CD4-positive, alpha-beta memory T cell (primary cell): ENCODE data around the gene MARCO. TPM values are rescaled to one million over a fixed set of nuclear protein-coding genes. Genes with fewer than 3 reads are reported as not detected.
"Not testable (repeated sequence)": the region's sequence is repeated elsewhere in the genome, so short reads cannot be mapped to it uniquely, and the experiment has no call there.

Source experiments
- CTCF ChIA-PET: fragments of 350-600 bp; sonication (Branson Sonifier 250); formaldehyde crosslinking; loops from one replicate; lab custom pipeline; 2021; ENCODE audit warnings: inconsistent platforms; ENCODE audit not compliant: partially characterized antibody; lab: Charles Lee
- POLR2A ChIA-PET: fragments of 350-600 bp; sonication (Branson Sonifier 250); formaldehyde crosslinking; loops from one replicate; lab custom pipeline; 2021; ENCODE audit not compliant: partially characterized antibody; lab: Charles Lee
- DNase-seq, 5 donors: peaks; one replicate each; pipeline versions ENCODE4 v3.0.0 to v3.0.0-alpha.2; 2020 to 2022; ENCODE audit warnings: mixed read lengths in 1 of 5
- H3K27ac ChIP-seq: one replicate; pipeline ENCODE4 v1.7.0; 2013; ENCODE audit warnings: low read depth, low read length
- H3K27me3 ChIP-seq: 2 replicates; pipeline ENCODE4 v1.7.0; 2013; ENCODE audit warnings: mild to moderate bottlenecking, low read length, moderate library complexity; ENCODE audit not compliant: insufficient read depth
- H3K36me3 ChIP-seq: 2 replicates; pipeline ENCODE4 v1.7.0; 2013; ENCODE audit warnings: mild to moderate bottlenecking, low read length, moderate library complexity; ENCODE audit not compliant: insufficient read depth
- H3K4me1 ChIP-seq: 2 replicates; pipeline ENCODE4 v1.7.0; 2013; ENCODE audit warnings: mild to moderate bottlenecking, low read length, moderate library complexity; ENCODE audit not compliant: insufficient read depth
- H3K4me3 ChIP-seq, 2 donors: one replicate each; pipeline ENCODE4 v1.7.0; 2013; ENCODE audit warnings: low read length in 2 of 2, mild to moderate bottlenecking in 1 of 2
- H3K9me3 ChIP-seq, 2 donors: one replicate each; pipeline ENCODE4 v1.7.0; 2013; ENCODE audit warnings: low read length in 2 of 2, control low read depth in 1 of 2; ENCODE audit not compliant: control insufficient read depth in 1 of 2
- H3K27ac Mint-ChIP-seq, 7 donors: one replicate each; pipeline ENCODE4 v1.8.0; 2020 to 2021; ENCODE audit warnings: mixed read lengths in 7 of 7, mild to moderate bottlenecking in 6 of 7, inconsistent platforms in 3 of 7, moderate library complexity in 3 of 7
- H3K27me3 Mint-ChIP-seq, 2 donors: one replicate each; pipeline ENCODE4 v1.8.0; 2020 to 2021; ENCODE audit warnings: mixed read lengths in 2 of 2
- H3K36me3 Mint-ChIP-seq, 2 donors: one replicate each; pipeline ENCODE4 v1.8.0; 2020 to 2021; ENCODE audit warnings: mixed read lengths in 2 of 2, inconsistent platforms in 1 of 2, mild to moderate bottlenecking in 1 of 2
- H3K4me1 Mint-ChIP-seq, 4 donors: one replicate each; pipeline ENCODE4 v1.8.0; 2020 to 2021; ENCODE audit warnings: mixed read lengths in 4 of 4, mild to moderate bottlenecking in 1 of 4
- H3K4me3 Mint-ChIP-seq, 8 donors: one replicate each; pipeline ENCODE4 v1.8.0; 2020 to 2021; ENCODE audit warnings: mixed read lengths in 8 of 8, mild to moderate bottlenecking in 7 of 8, moderate library complexity in 6 of 8, inconsistent platforms in 3 of 8
- H3K9me3 Mint-ChIP-seq, 8 donors: one replicate each; pipeline ENCODE4 v1.8.0; 2020 to 2021; ENCODE audit warnings: mixed read lengths in 8 of 8, mild to moderate bottlenecking in 5 of 8, inconsistent platforms in 3 of 8, moderate library complexity in 1 of 8
- intact Hi-C: fragments of 100-400 bp; cut with micrococcal nuclease; formaldehyde crosslinking; loops from one replicate; pipeline ENCODE4 v1.15.1; 2023
- polyA plus RNA-seq, 2 donors: library from polyadenylated mRNA; unstranded; fragments of 300-500 nt; fragmentation: Illumina TruSeq; gene quantifications; one replicate each; pipeline ENCODE4 v1.2.3, GENCODE V29; 2021
- total RNA-seq, 2 experiments: library from RNA; stranded (reverse); gene quantifications; one replicate each; pipeline ENCODE4 v1.2.3, GENCODE V29; 2021

The MARCO gene
- total and polyA plus RNA-seq, 4 experiments from 2014 or later: 0.17 TPM; not detected in 3

DNA sequence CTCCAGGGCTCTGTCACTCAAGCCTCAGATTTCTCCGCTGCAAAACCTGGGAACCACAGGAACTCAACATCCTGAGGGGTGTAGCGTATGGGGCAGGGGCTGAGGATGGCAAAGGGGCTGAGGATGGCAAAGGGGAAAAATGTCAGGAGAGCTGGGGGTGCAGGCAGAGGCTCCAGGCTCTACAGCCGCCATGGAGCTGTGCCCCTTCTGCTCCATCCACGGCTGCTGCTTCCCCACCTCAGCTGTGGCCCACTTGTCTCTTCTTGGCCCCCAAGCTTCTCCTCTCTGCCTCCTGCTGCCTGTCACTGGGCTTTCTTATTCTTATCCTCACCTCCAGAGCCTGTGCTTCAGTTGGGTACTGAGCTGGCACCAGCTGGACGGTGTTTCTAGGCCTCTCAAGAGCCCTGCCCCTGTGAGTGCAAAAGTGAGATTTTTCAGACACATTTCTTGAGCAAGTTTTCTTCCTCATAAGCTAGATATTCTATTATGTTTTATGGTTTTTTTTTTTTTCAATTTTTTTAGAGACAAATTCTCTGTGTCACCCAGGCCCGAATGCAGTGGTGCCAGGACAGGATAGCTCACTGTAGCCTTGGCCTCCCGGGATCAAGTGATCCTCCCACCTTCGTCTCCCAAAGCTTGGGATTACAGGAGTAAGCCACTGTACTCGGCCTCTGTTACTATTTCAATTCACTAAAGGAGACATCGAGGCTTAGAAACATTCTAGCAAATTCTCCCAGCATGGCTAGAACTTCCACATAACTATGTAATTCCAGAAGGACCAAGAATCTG is 49.0 kb downstream of the MARCO start:
- Mint-ChIP-seq H3K27ac (no peak overlapping the region), H3K4me3 (no peak overlapping the region), H3K9me3 (peaks cover 0 to 2% (median 0%) of the 10 kb centered on the region in 8 donors), H3K36me3 (no peaks in the 10 kb centered on the region), H3K27me3 (no peaks in the 10 kb centered on the region), H3K4me1 (peaks cover 0 to 7% (median 0%) of the 10 kb centered on the region in 4 donors)
- CTCF ChIA-PET: no interaction called here
- intact Hi-C loops: no loop called here
- no peaks in the 10 kb centered on the region for H3K9me3 ChIP-seq
- no peak overlapping the region for H3K4me3 ChIP-seq
- no peaks in the 10 kb centered on the region for H3K27me3 ChIP-seq
- DNase-seq: no peak
- no peak overlapping the region for H3K27ac ChIP-seq
- no peaks in the 10 kb centered on the region for H3K4me1 ChIP-seq
- POLR2A ChIA-PET: no interaction called here
- H3K36me3 ChIP-seq: no peaks in the 10 kb centered on the region

DNA sequence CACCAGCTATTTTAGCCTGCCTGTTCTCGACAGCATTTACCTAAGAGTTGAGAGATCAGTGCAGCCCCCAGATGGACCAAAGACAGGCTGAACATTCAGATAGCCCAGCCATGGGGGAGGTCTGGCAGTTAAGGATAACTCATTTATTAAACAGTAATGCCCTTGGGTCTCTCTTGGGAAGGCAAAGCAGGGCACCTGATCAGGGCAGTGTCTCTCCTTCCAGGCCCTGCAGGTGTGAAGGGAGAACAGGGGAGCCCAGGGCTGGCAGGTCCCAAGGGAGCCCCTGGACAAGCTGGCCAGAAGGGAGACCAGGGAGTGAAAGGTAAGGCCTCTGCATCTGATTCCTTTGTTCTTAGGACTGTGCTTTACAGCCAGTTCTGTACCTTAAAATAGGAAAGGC is 49.6 kb downstream of the MARCO start:
- H3K9me3 Mint-ChIP-seq: peaks cover 0 to 2% (median 0%) of the 10 kb centered on the region in 8 donors
- ChIA-PET POLR2A (no interaction called here), CTCF (no interaction called here)
- no peak overlapping the region for H3K4me3 ChIP-seq
- no peaks in the 10 kb centered on the region for H3K36me3 Mint-ChIP-seq
- no peaks in the 10 kb centered on the region for H3K27me3 ChIP-seq
- H3K27ac ChIP-seq: no peak overlapping the region
- no peaks in the 10 kb centered on the region for H3K27me3 Mint-ChIP-seq
- H3K4me1 ChIP-seq: no peaks in the 10 kb centered on the region
- H3K9me3 ChIP-seq: no peaks in the 10 kb centered on the region
- no peak overlapping the region for H3K27ac Mint-ChIP-seq
- DNase-seq: no peak
- intact Hi-C loops: no loop called here
- H3K4me1 Mint-ChIP-seq: peaks cover 0 to 7% (median 0%) of the 10 kb centered on the region in 4 donors
- no peak overlapping the region for H3K4me3 Mint-ChIP-seq
- H3K36me3 ChIP-seq: no peaks in the 10 kb centered on the region

DNA sequence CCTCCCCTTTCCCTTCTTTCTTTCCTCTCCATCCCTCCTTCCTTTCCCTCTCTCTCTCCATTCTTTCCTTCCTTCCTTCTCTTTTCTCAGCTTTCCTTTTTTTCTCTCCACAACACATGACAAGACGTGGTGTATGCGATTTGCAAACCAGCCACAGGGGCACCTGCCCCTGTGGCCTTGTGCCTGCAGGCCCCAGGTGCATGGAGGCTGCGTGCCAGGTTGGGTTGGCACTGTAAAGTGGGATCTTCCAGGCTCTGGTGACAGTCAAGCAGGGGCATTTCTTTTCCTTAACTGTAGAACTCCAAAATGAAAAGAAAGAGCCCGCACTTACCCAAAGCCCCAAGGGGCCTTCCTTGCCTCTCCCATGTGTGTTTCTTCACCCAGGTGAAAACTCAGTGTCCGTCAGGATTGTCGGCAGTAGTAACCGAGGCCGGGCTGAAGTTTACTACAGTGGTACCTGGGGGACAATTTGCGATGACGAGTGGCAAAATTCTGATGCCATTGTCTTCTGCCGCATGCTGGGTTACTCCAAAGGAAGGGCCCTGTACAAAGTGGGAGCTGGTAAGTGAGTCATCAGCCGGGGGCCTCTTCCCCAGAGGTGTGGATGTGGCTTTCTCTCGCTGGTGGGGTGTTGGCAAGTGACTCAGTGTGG is 50.9 kb downstream of the MARCO start:
- ChIA-PET CTCF (no interaction called here), POLR2A (no interaction called here)
- no peak for DNase-seq
- Mint-ChIP-seq H3K27me3 (no peaks in the 10 kb centered on the region), H3K36me3 (no peaks in the 10 kb centered on the region), H3K4me3 (peak overlapping the region in 1 of 8 donors; percentile 35), H3K4me1 (peaks cover 0 to 7% (median 0%) of the 10 kb centered on the region in 4 donors), H3K9me3 (peaks cover 0 to 2% (median 0%) of the 10 kb centered on the region in 8 donors), H3K27ac (no peak overlapping the region)
- Histone ChIP-seq H3K27ac (no peak overlapping the region), H3K36me3 (no peaks in the 10 kb centered on the region), H3K27me3 (no peaks in the 10 kb centered on the region), H3K9me3 (no peaks in the 10 kb centered on the region), H3K4me3 (no peak overlapping the region), H3K4me1 (no peaks in the 10 kb centered on the region)
- intact Hi-C loops: no loop called here

- H3K4me1 Mint-ChIP-seq: peaks cover 0 to 7% (median 0%) of the 10 kb centered on the region in 4 donors
- intact Hi-C loops: no loop called here
- CTCF ChIA-PET: no interaction called here
- no peaks in the 10 kb centered on the region for H3K36me3 Mint-ChIP-seq
- peaks cover 0 to 3% (median 0%) of the 10 kb centered on the region in 8 donors for H3K9me3 Mint-ChIP-seq
- H3K36me3 ChIP-seq: no peaks in the 10 kb centered on the region
- H3K27me3 Mint-ChIP-seq: no peaks in the 10 kb centered on the region
- H3K27me3 ChIP-seq: no peaks in the 10 kb centered on the region
- no peaks in the 10 kb centered on the region for H3K9me3 ChIP-seq
- no peaks in the 10 kb centered on the region for H3K4me1 ChIP-seq
- no peak for DNase-seq
- H3K27ac Mint-ChIP-seq: no peak overlapping the region
- peak overlapping the region in 1 of 8 donors; percentile 4 for H3K4me3 Mint-ChIP-seq
- no peak overlapping the region for H3K4me3 ChIP-seq
- no peak overlapping the region for H3K27ac ChIP-seq
- POLR2A ChIA-PET: no interaction called here
These were observed 51.4 kb downstream of the MARCO start for GRCh38 chr2:118993392-118993752.

DNA sequence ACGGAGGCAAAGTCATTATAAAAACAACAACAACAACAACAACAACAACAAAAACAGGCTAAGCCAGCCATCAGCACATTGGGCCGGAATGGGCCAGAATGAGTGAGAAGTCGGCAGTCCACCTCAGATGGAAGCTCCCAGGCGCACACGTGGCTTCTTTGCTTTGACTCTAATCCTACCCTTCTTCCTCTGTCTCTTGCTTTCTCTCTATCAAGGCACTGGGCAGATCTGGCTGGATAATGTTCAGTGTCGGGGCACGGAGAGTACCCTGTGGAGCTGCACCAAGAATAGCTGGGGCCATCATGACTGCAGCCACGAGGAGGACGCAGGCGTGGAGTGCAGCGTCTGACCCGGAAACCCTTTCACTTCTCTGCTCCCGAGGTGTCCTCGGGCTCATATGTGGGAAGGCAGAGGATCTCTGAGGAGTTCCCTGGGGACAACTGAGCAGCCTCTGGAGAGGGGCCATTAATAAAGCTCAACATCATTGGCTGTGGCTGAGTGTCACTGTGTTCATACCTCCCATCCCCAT is 52.2 kb downstream of the MARCO start:
- Histone ChIP-seq H3K27me3 (no peaks in the 10 kb centered on the region), H3K9me3 (no peaks in the 10 kb centered on the region), H3K4me1 (no peaks in the 10 kb centered on the region), H3K4me3 (no peak overlapping the region), H3K27ac (no peak overlapping the region), H3K36me3 (no peaks in the 10 kb centered on the region)
- POLR2A ChIA-PET: no interaction called here
- peaks cover 0 to 6% (median 0%) of the 10 kb centered on the region in 8 donors for H3K9me3 Mint-ChIP-seq
- H3K27me3 Mint-ChIP-seq: no peaks in the 10 kb centered on the region
- no peak overlapping the region for H3K27ac Mint-ChIP-seq
- CTCF ChIA-PET: interaction anchor here (0.6 kb wide), 1 partner anchor 977 kb away, joined by 4 read pairs; no protein-coding TSS in a partner anchor
- H3K4me3 Mint-ChIP-seq: no peak overlapping the region
- no peaks in the 10 kb centered on the region for H3K36me3 Mint-ChIP-seq
- no peak for DNase-seq
- H3K4me1 Mint-ChIP-seq: peaks cover 0 to 7% (median 0%) of the 10 kb centered on the region in 4 donors
- intact Hi-C loops: no loop called here

DNA sequence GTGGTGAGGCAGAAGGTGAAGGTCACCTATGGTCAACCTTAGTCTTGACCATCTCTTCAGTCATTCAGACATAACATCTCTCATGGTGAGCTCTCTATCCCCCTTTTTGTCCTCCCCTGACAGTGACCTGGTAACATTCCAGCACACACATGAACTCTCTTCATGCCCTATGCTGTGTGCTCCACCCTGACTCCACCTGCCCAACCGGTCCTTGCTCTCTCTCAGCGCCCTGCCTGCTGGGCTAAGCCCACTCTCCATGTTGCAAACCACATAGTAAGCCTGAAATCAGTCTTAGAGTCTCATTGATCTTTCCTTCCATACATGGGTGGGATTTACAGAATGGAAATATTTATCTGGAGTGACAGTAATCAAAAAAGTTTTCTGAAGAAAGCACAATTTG is 52.8 kb downstream of the MARCO start:
- H3K27ac ChIP-seq: no peak overlapping the region
- intact Hi-C loops: no loop called here
- peaks cover 0 to 6% (median 0%) of the 10 kb centered on the region in 8 donors for H3K9me3 Mint-ChIP-seq

DNA sequence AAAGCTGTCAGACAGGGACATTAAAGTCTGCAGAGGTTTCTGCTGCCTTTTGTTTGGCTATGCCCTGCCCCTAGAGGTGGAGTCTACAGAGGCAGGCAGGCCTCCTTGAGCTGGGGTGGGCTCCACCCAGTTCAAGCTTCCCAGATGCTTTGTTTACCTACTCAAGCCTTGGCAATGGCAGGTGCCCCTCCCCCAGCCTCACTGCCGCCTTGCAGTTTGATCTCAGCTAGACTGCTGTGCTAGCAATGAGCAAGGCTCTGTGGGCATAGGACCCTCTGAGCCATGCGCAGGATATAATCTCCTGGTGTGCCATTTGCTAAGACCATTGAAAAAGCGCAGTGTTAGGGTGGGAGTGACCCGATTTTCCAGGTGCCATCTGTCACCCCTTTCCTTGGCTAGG is 61.9 kb downstream of the MARCO start:
- H3K9me3 Mint-ChIP-seq: peaks cover 0 to 11% (median 0%) of the 10 kb centered on the region in 8 donors
- H3K27me3 Mint-ChIP-seq, H3K36me3 ChIP-seq, H3K4me3 ChIP-seq, H3K4me1 Mint-ChIP-seq, H3K36me3 Mint-ChIP-seq, H3K4me1 ChIP-seq, DNase-seq, H3K27ac ChIP-seq, intact Hi-C loops, H3K27me3 ChIP-seq, H3K27ac Mint-ChIP-seq, H3K9me3 ChIP-seq, CTCF ChIA-PET, POLR2A ChIA-PET, H3K4me3 Mint-ChIP-seq: not testable (repeated sequence)

More for the DNA sequence above, 52.8 kb downstream of the MARCO start:
- H3K9me3 ChIP-seq: no peaks in the 10 kb centered on the region
- Mint-ChIP-seq H3K27ac (no peak overlapping the region), H3K4me3 (no peak overlapping the region), H3K36me3 (no peaks in the 10 kb centered on the region), H3K4me1 (peaks cover 0 to 7% (median 0%) of the 10 kb centered on the region in 4 donors), H3K27me3 (no peaks in the 10 kb centered on the region)
- H3K4me3 ChIP-seq: no peak overlapping the region
- H3K27me3 ChIP-seq: no peaks in the 10 kb centered on the region
- no peak for DNase-seq
- H3K36me3 ChIP-seq: no peaks in the 10 kb centered on the region
- H3K4me1 ChIP-seq: no peaks in the 10 kb centered on the region
- CTCF ChIA-PET: interaction anchor here (0.6 kb wide), 1 partner anchor 978 kb away, joined by 4 read pairs; no protein-coding TSS in a partner anchor
- POLR2A ChIA-PET: no interaction called here
